ENCODE measurements around the gene ATP9B.
A peak's percentile ranks its signal among the peaks of the same experiment; 100 is the strongest.

The ATP9B gene, protein sequence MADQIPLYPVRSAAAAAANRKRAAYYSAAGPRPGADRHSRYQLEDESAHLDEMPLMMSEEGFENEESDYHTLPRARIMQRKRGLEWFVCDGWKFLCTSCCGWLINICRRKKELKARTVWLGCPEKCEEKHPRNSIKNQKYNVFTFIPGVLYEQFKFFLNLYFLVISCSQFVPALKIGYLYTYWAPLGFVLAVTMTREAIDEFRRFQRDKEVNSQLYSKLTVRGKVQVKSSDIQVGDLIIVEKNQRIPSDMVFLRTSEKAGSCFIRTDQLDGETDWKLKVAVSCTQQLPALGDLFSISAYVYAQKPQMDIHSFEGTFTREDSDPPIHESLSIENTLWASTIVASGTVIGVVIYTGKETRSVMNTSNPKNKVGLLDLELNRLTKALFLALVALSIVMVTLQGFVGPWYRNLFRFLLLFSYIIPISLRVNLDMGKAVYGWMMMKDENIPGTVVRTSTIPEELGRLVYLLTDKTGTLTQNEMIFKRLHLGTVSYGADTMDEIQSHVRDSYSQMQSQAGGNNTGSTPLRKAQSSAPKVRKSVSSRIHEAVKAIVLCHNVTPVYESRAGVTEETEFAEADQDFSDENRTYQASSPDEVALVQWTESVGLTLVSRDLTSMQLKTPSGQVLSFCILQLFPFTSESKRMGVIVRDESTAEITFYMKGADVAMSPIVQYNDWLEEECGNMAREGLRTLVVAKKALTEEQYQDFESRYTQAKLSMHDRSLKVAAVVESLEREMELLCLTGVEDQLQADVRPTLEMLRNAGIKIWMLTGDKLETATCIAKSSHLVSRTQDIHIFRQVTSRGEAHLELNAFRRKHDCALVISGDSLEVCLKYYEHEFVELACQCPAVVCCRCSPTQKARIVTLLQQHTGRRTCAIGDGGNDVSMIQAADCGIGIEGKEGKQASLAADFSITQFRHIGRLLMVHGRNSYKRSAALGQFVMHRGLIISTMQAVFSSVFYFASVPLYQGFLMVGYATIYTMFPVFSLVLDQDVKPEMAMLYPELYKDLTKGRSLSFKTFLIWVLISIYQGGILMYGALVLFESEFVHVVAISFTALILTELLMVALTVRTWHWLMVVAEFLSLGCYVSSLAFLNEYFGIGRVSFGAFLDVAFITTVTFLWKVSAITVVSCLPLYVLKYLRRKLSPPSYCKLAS

GRCh38 chr18:79068937-79069716, at the start of gene ATP9B:
Gene ATP9B, plus strand, starts transcription at chr18:79069394. Its CDS starts 17 bp downstream, at chr18:79069411.
- DNase-seq: peak; percentile 97

GRCh38 chr18:79019881-79020280, 49.3 kb upstream of the ATP9B start:
- DNase-seq: no peak

DNA sequence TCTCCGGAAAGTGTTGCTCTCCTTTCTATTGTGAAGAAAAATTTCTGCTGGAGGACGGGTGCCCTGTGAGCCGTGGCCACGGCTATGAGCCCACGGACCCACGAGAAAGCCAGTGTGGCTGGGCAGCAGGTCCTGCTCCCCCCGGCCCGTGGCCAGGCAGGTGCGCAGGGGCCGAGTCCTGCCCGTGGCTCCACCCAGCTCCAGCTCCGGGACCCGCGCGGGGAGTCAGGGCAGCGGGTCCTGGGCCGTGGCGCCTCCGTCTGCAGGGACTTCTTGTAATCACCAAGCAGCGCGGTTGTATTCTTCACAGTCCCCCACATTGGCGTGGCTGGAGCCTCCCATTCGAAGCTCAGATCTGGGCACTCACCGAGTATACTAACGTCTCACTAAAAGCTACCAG, 46.6 kb upstream of the ATP9B start:
- DNase-seq: no peak

DNA sequence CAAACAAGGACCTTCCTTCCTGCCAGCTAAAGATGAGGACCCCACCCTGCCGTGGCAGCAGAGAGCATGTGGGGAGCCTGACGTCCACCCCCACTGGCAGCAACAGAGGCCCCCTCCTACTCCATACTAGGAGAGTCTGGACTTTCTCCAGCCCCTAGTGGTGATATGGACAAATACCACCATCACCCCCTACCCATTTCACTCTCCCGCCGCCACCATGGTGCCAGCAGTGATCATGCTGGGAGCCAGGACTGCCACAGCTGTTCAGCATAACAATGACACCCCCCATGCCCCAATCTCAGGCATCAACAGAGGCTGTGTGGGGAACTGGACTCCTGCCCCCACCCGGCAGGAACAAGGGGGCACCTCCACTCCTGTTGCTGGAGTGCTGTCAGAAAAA, 42.7 kb upstream of the ATP9B start:
- no peak for DNase-seq

DNA sequence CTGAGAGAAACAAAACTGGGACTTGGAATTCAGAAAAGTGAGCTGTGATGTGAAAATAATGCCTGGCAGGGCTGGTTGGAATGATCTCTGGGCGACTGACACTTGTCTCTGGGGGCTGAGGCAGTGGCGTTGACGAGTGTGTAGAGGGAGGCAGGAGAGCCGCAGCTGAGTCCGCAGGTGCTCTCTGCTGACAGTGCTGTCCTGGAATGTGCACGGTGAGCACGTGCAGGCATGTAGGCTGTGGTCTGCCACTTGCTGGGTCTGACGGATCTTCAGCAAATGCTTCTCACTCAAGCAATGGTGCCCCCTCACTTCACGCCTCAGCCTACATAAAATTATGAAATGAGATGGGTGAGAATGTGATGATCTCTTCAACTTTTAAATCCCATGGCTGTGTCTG, 38.5 kb upstream of the ATP9B start:
- DNase-seq: no peak

DNA sequence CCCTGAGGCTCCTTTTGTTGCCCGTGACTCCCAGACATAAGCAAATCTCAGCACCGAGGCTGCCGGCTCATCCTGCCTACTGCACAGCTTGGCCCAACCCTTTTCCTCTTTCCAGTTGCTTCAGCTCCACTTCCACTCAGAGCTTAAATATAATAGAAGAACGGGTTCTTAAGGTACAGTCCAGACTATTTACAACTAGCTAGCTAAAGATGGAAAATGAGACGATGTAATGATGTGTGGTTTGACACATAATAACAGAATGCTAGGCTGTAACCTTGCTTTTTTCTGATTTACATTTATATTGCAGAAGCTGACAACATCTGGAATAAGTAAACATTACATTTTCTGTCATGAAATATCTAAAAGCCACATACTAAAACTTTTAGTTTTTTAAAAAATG, 26.9 kb upstream of the ATP9B start:
- no peak for DNase-seq

GRCh38 chr18:79043288-79043687, 25.9 kb upstream of the ATP9B start:
- no peak for DNase-seq

DNA sequence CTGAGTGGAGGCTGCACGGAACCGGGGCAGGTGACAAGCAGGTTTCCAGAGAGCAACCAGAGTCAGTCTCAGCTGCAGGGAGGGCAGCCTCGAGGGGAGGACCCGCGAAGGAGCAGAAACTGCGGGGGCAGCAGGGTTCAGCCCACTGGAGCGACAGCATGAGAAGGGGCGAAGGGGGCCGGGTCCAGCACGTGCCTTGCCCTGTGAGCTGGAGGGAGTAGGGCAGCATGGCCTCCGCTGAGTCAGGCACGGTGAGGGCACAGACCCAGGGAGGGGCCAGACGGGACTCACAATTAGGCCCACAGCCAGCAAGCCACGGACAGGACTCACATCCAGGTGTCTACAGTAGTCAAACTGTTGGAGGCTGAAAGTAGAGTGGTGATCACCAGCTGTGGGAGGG, 22.7 kb upstream of the ATP9B start:
- no peak for DNase-seq

GRCh38 chr18:79047556-79048244, 21.5 kb upstream of the ATP9B start:
- no peak for DNase-seq

DNA sequence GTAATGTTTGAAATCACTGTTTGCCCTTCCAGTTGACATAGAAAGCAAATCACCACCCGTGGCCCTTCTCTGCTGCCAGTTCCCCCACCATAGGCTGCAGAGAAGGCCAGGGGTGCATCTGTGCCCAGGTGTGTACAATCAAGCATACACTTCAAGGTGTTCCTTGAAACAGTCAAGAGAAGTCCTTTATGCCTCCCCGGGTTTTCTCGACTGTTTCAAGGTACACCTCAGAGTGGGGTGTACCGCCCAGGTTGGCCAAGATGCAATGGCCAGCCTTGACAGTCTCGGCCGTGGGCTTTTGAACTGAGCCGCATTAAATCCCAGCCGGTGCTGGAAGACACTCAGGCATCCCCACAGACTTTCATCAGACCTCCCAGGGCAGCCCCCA, 21.0 kb upstream of the ATP9B start:
- DNase-seq: no peak

DNA sequence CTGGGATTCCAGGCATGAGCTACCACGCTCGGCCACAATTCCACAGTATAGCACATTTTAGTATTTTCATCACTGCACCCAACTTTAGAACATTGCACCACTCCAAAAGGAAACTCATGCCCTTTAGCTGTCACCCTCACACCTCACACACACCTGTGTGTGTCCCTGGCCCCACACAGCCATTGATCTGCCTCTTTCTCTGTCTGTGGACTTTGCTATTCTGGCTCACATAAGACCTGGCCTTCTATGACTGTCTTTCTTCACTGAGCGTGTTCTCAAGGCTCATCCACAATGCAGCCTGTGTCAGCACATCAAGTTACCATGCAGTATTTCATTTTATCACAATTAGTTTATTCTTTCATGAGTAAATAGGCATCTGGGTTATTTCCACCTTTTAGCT, 19.7 kb upstream of the ATP9B start:
- DNase-seq: no peak

DNA sequence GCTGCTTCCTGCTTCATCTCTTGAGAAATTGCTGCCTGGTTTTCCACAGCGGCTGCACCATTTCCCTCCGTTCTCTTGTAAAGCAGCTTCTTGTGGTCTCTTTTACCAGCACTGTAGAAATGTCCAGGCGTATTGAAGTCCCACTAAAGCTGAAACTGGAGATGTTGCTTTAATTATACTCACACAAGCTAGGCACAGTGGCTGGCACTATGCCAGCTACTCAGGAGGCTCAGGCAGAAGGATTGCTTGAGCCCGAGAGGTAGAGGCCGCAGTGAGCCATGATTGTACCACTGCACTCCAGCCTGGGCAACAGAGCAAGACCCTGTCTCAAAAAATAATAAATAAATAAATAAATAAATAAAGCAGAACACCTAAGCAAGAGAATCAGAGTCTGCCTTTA, 19.2 kb upstream of the ATP9B start:
- no peak for DNase-seq

- no peak for DNase-seq
Measured at GRCh38 chr18:79056827-79057367, 12.3 kb upstream of the ATP9B start.

- no peak for DNase-seq
Measured at GRCh38 chr18:79058007-79058406, 11.2 kb upstream of the ATP9B start.

- no peak for DNase-seq
Measured at GRCh38 chr18:79062806-79063205, 6.4 kb upstream of the ATP9B start.

DNA sequence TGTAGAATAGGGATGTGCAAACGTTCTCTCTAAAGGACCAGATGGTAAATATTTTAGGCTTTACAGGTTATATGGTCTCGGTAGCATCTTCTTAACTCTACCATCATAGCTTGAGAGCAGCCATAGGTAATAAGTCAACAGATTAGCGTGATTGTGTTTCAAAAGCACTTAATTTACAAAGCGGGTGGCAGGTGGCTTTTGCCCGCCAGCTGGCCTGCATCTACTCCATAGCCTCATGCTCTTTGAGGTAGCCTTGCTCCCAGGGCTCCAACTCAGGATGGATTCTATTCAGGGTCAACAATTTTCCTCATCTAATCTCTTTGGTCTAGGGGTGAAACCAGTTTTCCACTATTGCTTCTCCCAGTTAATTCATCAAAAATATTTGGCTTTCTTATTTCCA, 5.0 kb upstream of the ATP9B start:
- DNase-seq: no peak

GRCh38 chr18:79065802-79066201, 3.4 kb upstream of the ATP9B start:
- no peak for DNase-seq

GRCh38 chr18:79067611-79068010, 1.6 kb upstream of the ATP9B start:
- no peak for DNase-seq

- no peak for DNase-seq
Measured at GRCh38 chr18:79068341-79068936, 755 bp upstream of the ATP9B start.

DNA sequence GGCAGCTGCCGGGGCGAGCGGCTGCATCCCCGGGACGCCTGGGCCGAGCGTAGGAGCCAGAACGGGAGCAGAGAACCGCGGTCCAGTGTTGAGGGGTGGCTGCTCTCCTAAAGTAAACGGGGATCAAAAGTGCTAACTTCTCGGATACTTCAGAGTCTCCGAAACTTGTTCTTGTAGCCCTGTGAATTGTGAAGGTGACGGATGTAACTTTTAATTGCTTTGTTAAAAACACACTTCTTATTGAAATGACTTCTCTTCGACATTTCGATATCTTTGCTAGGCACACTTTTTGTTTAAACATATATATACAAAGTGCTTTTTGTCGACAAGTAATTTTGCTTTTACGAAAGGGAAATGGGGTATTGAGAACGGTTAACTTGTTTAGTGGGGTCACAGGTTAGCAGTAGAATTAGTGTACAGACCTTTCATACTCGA, 540 bp downstream of the ATP9B start:
- DNase-seq: no peak

GRCh38 chr18:79070486-79070885, 1.3 kb downstream of the ATP9B start:
- no peak for DNase-seq

All from GDM1 (cell line).